ENCODE results near the gene C1QTNF9B. TPM values are rescaled to one million over a fixed set of nuclear protein-coding genes. Genes with fewer than 3 reads are reported as not detected.

The C1QTNF9B gene
- total and polyA plus RNA-seq, 2 of the 8 experiments (the other 6 are each of a cell fraction or from before 2014, with no cell fraction given): 0.11 TPM; not detected in 1

DNA sequence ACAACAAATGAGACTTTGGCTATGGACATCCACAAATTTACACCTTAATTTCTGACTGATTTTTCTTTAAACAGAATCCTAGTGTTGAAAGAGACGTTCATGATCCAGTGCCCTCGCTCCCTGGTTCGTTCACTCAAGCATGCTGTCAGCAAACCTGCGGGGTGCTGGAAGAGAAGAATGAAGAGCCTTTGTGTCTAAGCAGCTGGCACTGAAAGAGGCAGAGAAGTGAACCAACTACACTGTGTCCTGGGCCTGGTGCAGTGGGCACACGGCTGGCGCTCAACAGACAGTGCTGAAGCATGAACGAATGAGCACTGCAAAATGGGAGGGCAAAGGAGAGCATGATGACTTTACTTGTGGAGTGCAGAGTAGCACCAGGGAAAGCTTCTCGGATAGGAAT lies 54.9 kb downstream of the C1QTNF9B start (continued):
- TF ChIP-seq SIRT6 (IDR thresholded peaks at IDR 0.05; ENCODE audit: low read length): no peak

Other genes with a start within 250 kb of the C1QTNF9B start
- 23.8 and 24.2 TPM in 2 replicates for gene MIPEP, start 8.1 kb downstream of the C1QTNF9B start, total RNA-seq (2021; fragmentation: NEBNext Ultra II Directional; extraction: Animal tissue kit (Norgen Biotek cat#: 25700))
- 18.0 and 24.0 TPM in 2 replicates for gene MIPEP, start 8.1 kb downstream of the C1QTNF9B start, polyA plus RNA-seq (2011; rRNA removed)